OCI-LY7 (cell line): ENCODE measurements around the gene NFIA. TPM values are rescaled to one million over a fixed set of nuclear protein-coding genes. Genes with fewer than 3 reads are reported as not detected.

Experiments used
- BruUV-seq: library from RNA; stranded (reverse); fragments of 400-500 nt; replicated peaks from 2 replicates; lab custom pipeline; 2021; lab: Mats Ljungman, UMichigan
- CTCF ChIA-PET: fragments of 300-600 bp; sonication (Branson Sonifier 250); formaldehyde crosslinking; loops from one replicate; lab custom pipeline; 2022; ENCODE audit warnings: antibody characterized with exemption; ENCODE audit not compliant: unreplicated experiment; lab: Charles Lee
- POLR2A ChIA-PET: fragments of 300-600 bp; sonication (Branson Sonifier 250); formaldehyde crosslinking; loops from one replicate; lab custom pipeline; 2022; ENCODE audit warnings: antibody characterized with exemption; lab: Charles Lee
- DNase-seq: peaks from one replicate; pipeline ENCODE4 v3.0.0-alpha.2; 2015; ENCODE audit warnings: low spot score
- H2AFZ ChIP-seq: fragments of 200-600 bp; sonication (generic), shearing (Covaris generic); 2 replicates; pipeline ENCODE4 v1.6.1; 2014; ENCODE audit warnings: mild to moderate bottlenecking, antibody characterized with exemption, low read length, moderate library complexity
- H3K27ac ChIP-seq: fragments of 200-600 bp; sonication (generic); 2 replicates; pipeline ENCODE4 v1.5.1; 2014; ENCODE audit warnings: mixed run types, low read depth, mild to moderate bottlenecking, moderate library complexity, low read length, inconsistent platforms; ENCODE audit not compliant: poor library complexity, severe bottlenecking
- H3K36me3 ChIP-seq: fragments of 200-600 bp; sonication (generic); 2 replicates; pipeline ENCODE4 v1.6.1; 2014; ENCODE audit warnings: mild to moderate bottlenecking, antibody characterized with exemption, low read length, moderate library complexity, mixed read lengths; ENCODE audit not compliant: insufficient read depth
- H3K4me1 ChIP-seq: fragments of 200-600 bp; sonication (generic); 2 replicates; pipeline ENCODE4 v1.5.1; 2014; ENCODE audit warnings: mild to moderate bottlenecking, low read length; ENCODE audit not compliant: insufficient read depth, poor library complexity, severe bottlenecking
- H3K4me2 ChIP-seq: fragments of 200-600 bp; sonication (generic); 2 replicates; pipeline ENCODE4 v1.6.1; 2014; ENCODE audit warnings: mild to moderate bottlenecking, low read length
- H3K4me3 ChIP-seq: fragments of 200-600 bp; sonication (generic); 2 replicates; pipeline ENCODE4 v1.5.1; 2014; ENCODE audit warnings: mild to moderate bottlenecking, low read depth, low read length; ENCODE audit not compliant: poor library complexity, severe bottlenecking
- H3K79me2 ChIP-seq: fragments of 200-600 bp; sonication (generic); 2 replicates; pipeline ENCODE4 v1.6.1; 2016; ENCODE audit warnings: low read depth, mild to moderate bottlenecking, low read length, moderate library complexity, mixed read lengths; ENCODE audit not compliant: insufficient read depth
- H3K9me2 ChIP-seq: fragments of 200-600 bp; sonication (generic); 2 replicates; pipeline ENCODE4 v1.6.1; 2016; ENCODE audit warnings: mild to moderate bottlenecking, low read length, mixed read lengths; ENCODE audit not compliant: insufficient read depth
- H3K9me3 ChIP-seq: fragments of 200-600 bp; sonication (generic); 2 replicates; pipeline ENCODE4 v1.6.1; 2014; ENCODE audit warnings: mild to moderate bottlenecking, mixed run types, low read length, mixed read lengths
- H4K20me1 ChIP-seq: fragments of 200-600 bp; sonication (generic); 2 replicates; pipeline ENCODE4 v1.6.1; 2014; ENCODE audit warnings: mild to moderate bottlenecking, antibody characterized with exemption, low read length, moderate library complexity, mixed read lengths; ENCODE audit not compliant: insufficient read depth
- EZH2phosphoT487 ChIP-seq: fragments of 200-600 bp; sonication (generic); IDR thresholded peaks from 2 replicates; pipeline ENCODE4 v1.6.1; 2018; ENCODE audit warnings: low read depth, borderline replicate concordance, mild to moderate bottlenecking, mixed run types, antibody characterized with exemption, low read length, moderate library complexity, mixed read lengths
- intact Hi-C: fragments of 100-400 bp; cut with micrococcal nuclease; formaldehyde crosslinking; loops from one replicate; pipeline ENCODE4 v1.10.0; 2022; ENCODE audit not compliant: unreplicated experiment
- total RNA-seq, 2 experiments: library from RNA; depleted of rRNA in 1 of 2; stranded (reverse); fragments of >200 nt in 1 of 2; shearing (Covaris generic) in 1 of 2; gene quantifications; 2 replicates each; pipeline ENCODE4 v1.2.3, GENCODE V29; 2014 to 2022
- TF ChIP-seq, protein P1 (sequence below): fragments of 200-600 bp; sonication (generic); conservative IDR thresholded peaks from 2 replicates; pipeline ENCODE4 v1.5.1; 2014; ENCODE audit warnings: mild to moderate bottlenecking, antibody characterized with exemption, low read length, moderate library complexity, mixed read lengths

The NFIA gene
- total RNA-seq, 2 experiments from 2014 or later = 2.8 to 18.8 TPM

DNA sequence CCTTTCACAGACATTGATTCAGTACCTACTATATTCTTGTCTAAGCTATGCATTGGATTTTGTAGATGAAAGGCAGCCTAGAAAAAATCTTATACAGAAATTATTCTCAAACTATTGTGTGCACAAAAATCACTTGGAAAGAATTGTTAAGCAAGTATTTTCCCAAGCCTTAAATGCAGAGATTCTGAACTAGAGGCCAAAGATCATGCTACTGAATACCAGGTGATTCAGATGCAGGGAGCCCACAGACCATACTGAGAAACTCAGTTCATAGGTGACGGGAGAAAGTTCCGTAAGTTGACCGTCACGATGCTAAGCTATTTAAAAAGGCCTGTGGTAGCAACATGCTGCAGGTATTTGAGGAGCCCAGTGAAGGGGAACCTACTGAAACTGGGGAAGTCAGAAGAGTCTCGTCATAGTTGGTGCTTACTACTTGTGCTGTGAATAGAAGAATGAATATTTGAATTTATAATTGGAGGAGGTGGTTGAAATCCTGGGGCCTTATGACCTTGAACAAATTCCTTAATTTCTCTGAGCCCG is 150.8 kb downstream of the NFIA start:
- Histone ChIP-seq H3K79me2 (no peaks in the 10 kb centered on the region), H3K36me3 (no peaks in the 10 kb centered on the region), H4K20me1 (peaks cover 8% of the 10 kb centered on the region; the same call in 1 of the 2 replicates), H2AFZ (no peak overlapping the region), H3K4me2 (no peak overlapping the region), H3K9me3 (no peaks in the 10 kb centered on the region), H3K4me3 (no peak overlapping the region), H3K9me2 (no peaks in the 10 kb centered on the region), H3K4me1 (no peaks in the 10 kb centered on the region), H3K27ac (no peak overlapping the region)
- intact Hi-C loops = no loop called here
- TF ChIP-seq, protein P1, sequence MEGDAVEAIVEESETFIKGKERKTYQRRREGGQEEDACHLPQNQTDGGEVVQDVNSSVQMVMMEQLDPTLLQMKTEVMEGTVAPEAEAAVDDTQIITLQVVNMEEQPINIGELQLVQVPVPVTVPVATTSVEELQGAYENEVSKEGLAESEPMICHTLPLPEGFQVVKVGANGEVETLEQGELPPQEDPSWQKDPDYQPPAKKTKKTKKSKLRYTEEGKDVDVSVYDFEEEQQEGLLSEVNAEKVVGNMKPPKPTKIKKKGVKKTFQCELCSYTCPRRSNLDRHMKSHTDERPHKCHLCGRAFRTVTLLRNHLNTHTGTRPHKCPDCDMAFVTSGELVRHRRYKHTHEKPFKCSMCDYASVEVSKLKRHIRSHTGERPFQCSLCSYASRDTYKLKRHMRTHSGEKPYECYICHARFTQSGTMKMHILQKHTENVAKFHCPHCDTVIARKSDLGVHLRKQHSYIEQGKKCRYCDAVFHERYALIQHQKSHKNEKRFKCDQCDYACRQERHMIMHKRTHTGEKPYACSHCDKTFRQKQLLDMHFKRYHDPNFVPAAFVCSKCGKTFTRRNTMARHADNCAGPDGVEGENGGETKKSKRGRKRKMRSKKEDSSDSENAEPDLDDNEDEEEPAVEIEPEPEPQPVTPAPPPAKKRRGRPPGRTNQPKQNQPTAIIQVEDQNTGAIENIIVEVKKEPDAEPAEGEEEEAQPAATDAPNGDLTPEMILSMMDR = no peak
- TF ChIP-seq EZH2phosphoT487 = no peak
- DNase-seq = no peak
- CTCF ChIA-PET = no interaction called here
- BruUV-seq = no TSS peak
- POLR2A ChIA-PET = interaction anchor here (0.6 to 1.4 kb wide), 2 partner anchors 9 to 12 kb away, joined by 3 to 4 read pairs; no protein-coding TSS in a partner anchor

DNA sequence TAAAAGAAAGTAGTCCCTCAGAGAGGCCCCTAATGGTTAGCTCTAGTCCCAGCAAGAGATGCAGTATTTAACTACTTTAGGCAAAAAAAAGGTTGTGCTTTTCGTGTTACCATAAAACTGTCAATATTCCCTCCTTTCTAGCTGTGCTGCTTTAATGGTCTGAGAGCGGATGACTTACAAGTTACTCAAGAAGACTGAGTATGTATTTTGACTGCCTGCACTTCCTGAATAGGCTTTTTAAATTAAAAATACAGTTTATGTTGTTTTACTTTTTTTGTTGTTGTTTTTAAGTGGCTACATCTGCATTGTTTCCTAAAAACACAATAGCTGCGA is 152.2 kb downstream of the NFIA start:
- no TSS peak for BruUV-seq
- Histone ChIP-seq H3K9me2 (no peaks in the 10 kb centered on the region), H3K4me1 (no peaks in the 10 kb centered on the region), H3K4me2 (no peak overlapping the region), H3K9me3 (no peaks in the 10 kb centered on the region), H2AFZ (no peak overlapping the region), H3K27ac (no peak overlapping the region), H4K20me1 (peaks cover 8% of the 10 kb centered on the region; the same call in 1 of the 2 replicates), H3K79me2 (no peaks in the 10 kb centered on the region), H3K36me3 (no peaks in the 10 kb centered on the region), H3K4me3 (no peak overlapping the region)
- intact Hi-C loops = no loop called here
- POLR2A ChIA-PET = interaction anchor here (0.7 to 1.4 kb wide), 3 partner anchors 8 to 764 kb away, joined by 3 to 4 read pairs (median 3); no protein-coding TSS in a partner anchor
- CTCF ChIA-PET = no interaction called here
- DNase-seq = no peak
- TF ChIP-seq EZH2phosphoT487 = no peak
- TF ChIP-seq, protein P1 = no peak

DNA sequence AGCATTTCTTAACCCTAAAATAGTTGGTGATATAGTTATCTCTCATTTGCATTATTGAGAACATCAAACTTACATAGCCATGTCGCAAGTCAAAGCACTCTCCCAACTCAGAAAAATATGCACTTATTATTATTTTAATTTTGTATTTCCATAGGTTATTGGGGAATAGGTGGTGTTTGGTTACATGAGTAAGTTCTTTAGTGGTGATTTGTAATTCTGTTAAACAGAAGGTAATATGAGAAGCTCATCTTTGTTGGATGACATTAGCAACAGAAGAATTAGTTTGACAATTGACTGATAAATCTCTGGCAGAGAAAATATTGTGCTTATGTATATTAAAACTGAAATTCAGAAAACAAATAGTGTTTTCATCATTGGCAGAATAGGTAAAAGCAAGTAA is 154.8 kb downstream of the NFIA start:
- Histone ChIP-seq H3K4me3 (no peak overlapping the region), H3K9me3 (no peaks in the 10 kb centered on the region), H3K79me2 (no peaks in the 10 kb centered on the region), H3K9me2 (no peaks in the 10 kb centered on the region), H2AFZ (no peak overlapping the region), H3K27ac (no peak overlapping the region), H3K36me3 (no peaks in the 10 kb centered on the region), H3K4me1 (no peaks in the 10 kb centered on the region), H3K4me2 (no peak overlapping the region), H4K20me1 (no peaks in the 10 kb centered on the region)
- ChIA-PET CTCF (no interaction called here), POLR2A (interaction anchor here (0.5 to 0.6 kb wide), 2 partner anchors 90 to 318 kb away, joined by 3 read pairs; no protein-coding TSS in a partner anchor)
- no TSS peak for BruUV-seq
- TF ChIP-seq, protein P1 = no peak
- TF ChIP-seq EZH2phosphoT487 = no peak
- intact Hi-C loops = no loop called here
- no peak for DNase-seq
